ENCODE data around the gene ANKS6. TPM values are rescaled to one million over a fixed set of nuclear protein-coding genes. Genes with fewer than 3 reads are reported as not detected.

Gene ANKS6
- total RNA-seq, 3 donors from 2014 or later (not counting 1 experiment from before 2014, with no cell fraction given): 8.1 to 12.6 (median 10.5) TPM

DNA sequence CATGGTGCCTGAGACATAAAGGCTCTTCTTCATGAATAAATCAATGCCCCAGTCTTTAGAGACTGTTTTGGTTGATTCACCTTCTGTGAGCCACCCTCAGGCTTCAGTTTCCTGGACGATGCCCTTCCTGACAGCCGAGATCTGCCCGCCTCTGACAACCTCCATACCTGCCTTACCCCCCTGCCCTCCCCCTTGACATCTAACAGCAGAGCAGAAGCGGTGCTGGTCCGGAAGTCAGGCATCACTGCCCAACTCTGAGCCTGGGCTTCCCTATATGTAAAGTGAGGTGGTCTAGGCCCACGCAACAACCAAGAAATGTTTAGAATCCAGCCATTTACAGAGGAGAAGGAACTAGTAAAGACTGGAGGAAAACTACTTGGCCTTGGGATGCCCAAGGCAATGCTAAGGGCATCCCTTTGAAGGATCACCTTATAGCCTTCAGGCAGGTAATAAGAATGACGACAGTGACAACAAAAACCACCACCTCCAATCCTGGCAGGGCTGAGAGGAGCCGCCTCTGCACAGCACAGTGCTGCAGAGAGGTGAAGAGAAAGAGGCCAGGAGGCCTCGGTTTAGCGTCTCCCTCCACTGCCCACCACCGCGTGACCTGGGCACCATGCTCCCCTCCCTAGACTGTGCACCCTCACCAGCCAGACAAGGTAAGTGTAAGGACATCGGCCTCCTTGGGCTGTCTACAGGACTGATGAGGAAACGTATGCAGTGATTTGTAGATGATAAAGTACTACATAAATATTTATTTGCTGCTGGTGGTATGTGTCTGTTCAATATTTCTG lies 52.3 kb downstream of the ANKS6 start:
- TF ChIP-seq, protein P1, sequence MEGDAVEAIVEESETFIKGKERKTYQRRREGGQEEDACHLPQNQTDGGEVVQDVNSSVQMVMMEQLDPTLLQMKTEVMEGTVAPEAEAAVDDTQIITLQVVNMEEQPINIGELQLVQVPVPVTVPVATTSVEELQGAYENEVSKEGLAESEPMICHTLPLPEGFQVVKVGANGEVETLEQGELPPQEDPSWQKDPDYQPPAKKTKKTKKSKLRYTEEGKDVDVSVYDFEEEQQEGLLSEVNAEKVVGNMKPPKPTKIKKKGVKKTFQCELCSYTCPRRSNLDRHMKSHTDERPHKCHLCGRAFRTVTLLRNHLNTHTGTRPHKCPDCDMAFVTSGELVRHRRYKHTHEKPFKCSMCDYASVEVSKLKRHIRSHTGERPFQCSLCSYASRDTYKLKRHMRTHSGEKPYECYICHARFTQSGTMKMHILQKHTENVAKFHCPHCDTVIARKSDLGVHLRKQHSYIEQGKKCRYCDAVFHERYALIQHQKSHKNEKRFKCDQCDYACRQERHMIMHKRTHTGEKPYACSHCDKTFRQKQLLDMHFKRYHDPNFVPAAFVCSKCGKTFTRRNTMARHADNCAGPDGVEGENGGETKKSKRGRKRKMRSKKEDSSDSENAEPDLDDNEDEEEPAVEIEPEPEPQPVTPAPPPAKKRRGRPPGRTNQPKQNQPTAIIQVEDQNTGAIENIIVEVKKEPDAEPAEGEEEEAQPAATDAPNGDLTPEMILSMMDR (IDR thresholded peaks at IDR 0.05): no peak
- DNase-seq (no peak), ATAC-seq (no peak)
- H3K4me1 ChIP-seq (ENCODE audit: control insufficient read depth, insufficient read depth, low read length): no peaks in the 10 kb centered on the region
- H3K27me3 Mint-ChIP-seq (ENCODE audit: low read depth in 2 of 2): no peaks in the 10 kb centered on the region
- 95% methylated on average over 10 of the region's 14 CpGs for WGBS (ENCODE audit: insufficient coverage)
- H3K27ac Mint-ChIP-seq: no peak overlapping the region
- intact Hi-C loops (cut with micrococcal nuclease): no loop called here
- H3K36me3 Mint-ChIP-seq: no peaks in the 10 kb centered on the region
- H3K4me3 Mint-ChIP-seq: no peak overlapping the region
- H3K4me3 ChIP-seq (ENCODE audit: low read length): no peak overlapping the region
- H3K36me3 ChIP-seq (ENCODE audit: control insufficient read depth, insufficient read depth, low read length): peaks cover 2% of the 10 kb centered on the region
- H3K9me3 Mint-ChIP-seq: no peaks in the 10 kb centered on the region
- no peaks in the 10 kb centered on the region for H3K27me3 ChIP-seq (ENCODE audit: control insufficient read depth, insufficient read depth, low read length)
- H3K9me3 ChIP-seq (ENCODE audit: control insufficient read depth, insufficient read depth, low read length): no peaks in the 10 kb centered on the region
- no peak overlapping the region for H3K27ac ChIP-seq (ENCODE audit: low read length)
- H3K4me1 Mint-ChIP-seq: no peaks in the 10 kb centered on the region

DNA sequence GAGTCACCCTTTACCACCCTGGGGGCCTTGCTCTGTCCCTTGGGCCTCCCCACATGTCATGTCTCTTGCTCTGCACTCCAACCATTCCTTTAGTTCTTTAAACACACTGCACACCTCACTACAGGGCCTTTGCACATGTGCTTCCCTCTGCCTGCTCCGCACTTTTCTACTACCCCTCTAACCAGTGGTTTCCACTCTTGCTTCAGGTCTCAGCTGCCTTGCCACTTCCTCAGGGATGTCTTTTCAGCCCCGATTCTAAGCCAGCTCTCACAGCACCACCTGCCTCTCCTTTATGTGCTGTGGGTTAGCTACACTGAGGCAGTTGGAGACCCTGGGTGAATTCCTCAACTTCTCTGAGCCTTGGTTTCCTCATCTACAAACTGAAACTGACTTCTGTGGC lies 53.0 kb downstream of the ANKS6 start:
- WGBS (ENCODE audit: insufficient coverage): 100% methylated on average over 2 of the region's 2 CpGs

DNA sequence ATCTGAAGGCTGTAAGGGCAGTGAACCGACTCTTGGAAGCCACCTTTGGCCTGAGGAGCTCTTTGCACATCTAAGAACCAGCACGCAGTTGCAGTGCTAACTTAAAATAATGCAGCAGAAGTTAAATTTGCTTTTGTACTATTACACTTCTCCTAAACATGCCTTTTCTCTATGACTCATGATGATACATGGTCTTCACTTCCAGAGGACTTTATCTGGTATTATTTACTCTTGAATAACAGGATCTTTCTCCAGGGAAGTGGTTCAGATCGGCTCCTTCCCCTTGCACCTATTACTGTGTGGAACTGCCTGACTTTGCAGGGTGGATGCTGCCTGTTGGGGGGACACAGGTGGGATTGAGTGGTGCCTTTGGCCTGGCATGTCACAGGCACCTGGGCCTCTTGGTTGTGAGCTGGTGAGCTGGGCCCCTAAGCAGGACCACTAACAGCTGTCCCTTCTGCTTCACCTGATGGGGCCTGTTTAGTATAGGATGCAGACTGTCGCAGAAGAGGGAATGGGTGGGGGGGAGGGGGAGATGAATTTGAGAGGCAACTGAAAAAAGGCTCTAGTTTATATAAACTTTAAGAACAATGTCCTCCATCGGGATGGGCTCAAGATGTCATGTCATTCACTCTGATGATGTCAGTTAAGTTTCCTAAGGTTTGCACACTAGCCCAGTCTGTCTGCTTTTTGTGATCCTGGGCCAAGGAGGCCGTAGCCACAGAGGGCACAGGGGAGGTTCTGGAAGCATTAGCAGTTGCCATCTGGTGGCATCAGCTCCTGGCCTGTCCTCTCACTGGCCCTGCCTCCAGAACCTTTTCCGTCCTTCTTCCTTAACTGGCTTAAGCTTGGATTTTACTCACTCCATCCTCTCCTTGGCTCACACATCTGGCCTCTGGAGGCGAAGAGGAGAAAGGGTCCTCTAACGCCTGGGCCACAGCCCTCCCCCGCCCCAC lies 53.8 kb downstream of the ANKS6 start:
- no peaks in the 10 kb centered on the region for H3K27me3 ChIP-seq (ENCODE audit: control insufficient read depth, insufficient read depth, low read length)
- no peaks in the 10 kb centered on the region for H3K4me1 Mint-ChIP-seq
- no peaks in the 10 kb centered on the region for H3K36me3 Mint-ChIP-seq
- H3K9me3 Mint-ChIP-seq: peaks cover 0 to 2% of the 10 kb centered on the region in 2 donors
- DNase-seq: no peak
- intact Hi-C loops (cut with micrococcal nuclease): no loop called here
- WGBS (ENCODE audit: insufficient coverage): 91% methylated on average over 10 of the region's 10 CpGs
- H3K27ac Mint-ChIP-seq: no peak overlapping the region
- no peak overlapping the region for H3K4me3 ChIP-seq (ENCODE audit: low read length)
- no peaks in the 10 kb centered on the region for H3K9me3 ChIP-seq (ENCODE audit: control insufficient read depth, insufficient read depth, low read length)
- H3K27ac ChIP-seq (ENCODE audit: low read length): no peak overlapping the region
- no peaks in the 10 kb centered on the region for H3K4me1 ChIP-seq (ENCODE audit: control insufficient read depth, insufficient read depth, low read length)
- no peak overlapping the region for H3K4me3 Mint-ChIP-seq
- TF ChIP-seq, protein P1 (IDR thresholded peaks at IDR 0.05): no peak
- H3K27me3 Mint-ChIP-seq (ENCODE audit: low read depth in 2 of 2): no peaks in the 10 kb centered on the region
- no peak for ATAC-seq
- H3K36me3 ChIP-seq (ENCODE audit: control insufficient read depth, insufficient read depth, low read length): no peaks in the 10 kb centered on the region

More for the DNA sequence above, 53.0 kb downstream of the ANKS6 start:
- Histone ChIP-seq H3K27me3 (ENCODE audit: control insufficient read depth, insufficient read depth, low read length) (no peaks in the 10 kb centered on the region), H3K36me3 (ENCODE audit: control insufficient read depth, insufficient read depth, low read length) (no peaks in the 10 kb centered on the region), H3K4me1 (ENCODE audit: control insufficient read depth, insufficient read depth, low read length) (no peaks in the 10 kb centered on the region), H3K4me3 (ENCODE audit: low read length) (no peak overlapping the region), H3K9me3 (ENCODE audit: control insufficient read depth, insufficient read depth, low read length) (no peaks in the 10 kb centered on the region), H3K27ac (ENCODE audit: low read length) (no peak overlapping the region)
- ATAC-seq (no peak), DNase-seq (no peak)
- Mint-ChIP-seq H3K27ac (no peak overlapping the region), H3K4me1 (no peaks in the 10 kb centered on the region), H3K9me3 (peaks cover 0 to 2% of the 10 kb centered on the region in 2 donors), H3K36me3 (no peaks in the 10 kb centered on the region), H3K27me3 (ENCODE audit: low read depth in 2 of 2) (no peaks in the 10 kb centered on the region), H3K4me3 (no peak overlapping the region)
- TF ChIP-seq, protein P1 (IDR thresholded peaks at IDR 0.05): no peak
- intact Hi-C loops (cut with micrococcal nuclease): no loop called here

All from natural killer cell (primary cell).